Spinal cord (tissue), 4 donors: ENCODE data around the gene CDC42EP5. TPM values are rescaled to one million over a fixed set of nuclear protein-coding genes. Genes with fewer than 3 reads are reported as not detected.

Experiments used
- polyA plus RNA-seq, 2 donors: library from polyadenylated mRNA; unstranded; fragments of 120-200 nt; gene quantifications; one replicate each; pipeline ENCODE4 v1.2.1, GENCODE V29; 2013; ENCODE audit not compliant: insufficient read length in 2 of 2
- small RNA-seq: library from RNA; depleted of rRNA; stranded (forward); fragments of <200 nt; gene quantifications from one replicate; pipeline ENCODE3, GENCODE V24; 2014; ENCODE audit warnings: low replicate concordance
- total RNA-seq, 2 donors: library from RNA; depleted of rRNA in 1 of 2; stranded (reverse); fragments of 120-200 nt in 1 of 2; fragments of >200 nt in 1 of 2; gene quantifications; one replicate each; pipeline versions ENCODE4 v1.2.3 to v1.2.4, GENCODE V29; 2013 to 2014

Gene CDC42EP5
- total and polyA plus RNA-seq, 4 donors: 6.5 to 42.5 (median 17.5) TPM

Small RNAs within 50 kb of the gene (small RNA-seq; reads per million reads assigned to genes)
- gene AC245884.3: not detected

Other genes starting within 250 kb of the CDC42EP5 start
- under 1 TPM; 0.33 to 0.99 TPM for gene LILRA6, start 230.5 kb downstream of the CDC42EP5 start, total RNA-seq
- gene LILRA6, start 230.5 kb downstream of the CDC42EP5 start, polyA plus RNA-seq: under 1 TPM; 0.53 to 0.67 TPM
- gene LILRB5, start 216.0 kb downstream of the CDC42EP5 start, total RNA-seq: 1 to 10 TPM; 2.4 to 4.0 TPM
- gene LILRB5, start 216.0 kb downstream of the CDC42EP5 start, polyA plus RNA-seq: 1 to 10 TPM in 1 of 2 donors, under 1 TPM in 1; 0.84 to 2.5 TPM
- 1 to 10 TPM in 1 of 2 donors, under 1 TPM in 1; 0.61 to 1.6 TPM for gene LILRB2, start 192.2 kb downstream of the CDC42EP5 start, total RNA-seq
- under 1 TPM; 0.43 to 0.54 TPM for gene LILRB2, start 192.2 kb downstream of the CDC42EP5 start, polyA plus RNA-seq
- gene LILRA5, start 160.1 kb downstream of the CDC42EP5 start, total RNA-seq: 1 to 10 TPM in 1 of 2 donors, under 1 TPM in 1; 0.50 to 3.2 TPM
- gene LILRA5, start 160.1 kb downstream of the CDC42EP5 start, polyA plus RNA-seq: under 1 TPM in 1 of 2 donors, not detected in 1; 0.54 TPM
- gene LILRA4, start 134.1 kb downstream of the CDC42EP5 start, total RNA-seq: 1 to 10 TPM in 1 of 2 donors, under 1 TPM in 1; 0.50 to 1.4 TPM
- gene LILRA4, start 134.1 kb downstream of the CDC42EP5 start, polyA plus RNA-seq: 1 to 10 TPM in 1 of 2 donors, under 1 TPM in 1; 0.38 to 1.7 TPM
- 10 to 100 TPM in 1 of 2 donors, 1 to 10 TPM in 1; 9.4 to 12.3 TPM for gene LAIR1, start 108.4 kb downstream of the CDC42EP5 start, total RNA-seq
- gene LAIR1, start 108.4 kb downstream of the CDC42EP5 start, polyA plus RNA-seq: 1 to 10 TPM; 6.7 to 6.9 TPM
- gene TTYH1, start 57.8 kb downstream of the CDC42EP5 start, total RNA-seq: 100 to 1,000 TPM; 170 to 223 TPM
- 1,000 to 10,000 TPM in 1 of 2 donors, 100 to 1,000 TPM in 1; 857 to 1,011 TPM for gene TTYH1, start 57.8 kb downstream of the CDC42EP5 start, polyA plus RNA-seq
- 10 to 100 TPM; 25.3 to 52.0 TPM for gene LENG8, start 24.1 kb downstream of the CDC42EP5 start, total RNA-seq
- gene LENG8, start 24.1 kb downstream of the CDC42EP5 start, polyA plus RNA-seq: 100 to 1,000 TPM; 199 to 269 TPM
- gene LENG9, start 9.5 kb downstream of the CDC42EP5 start, total RNA-seq: 1 to 10 TPM; 1.2 to 3.2 TPM
- 1 to 10 TPM; 2.5 to 2.8 TPM for gene LENG9, start 9.5 kb downstream of the CDC42EP5 start, polyA plus RNA-seq
- not detected for gene LAIR2, start 29.5 kb upstream of the CDC42EP5 start, total RNA-seq
- not detected for gene LAIR2, start 29.5 kb upstream of the CDC42EP5 start, polyA plus RNA-seq
- gene LILRA2, start 100.5 kb upstream of the CDC42EP5 start, total RNA-seq: 1 to 10 TPM in 1 of 2 donors, under 1 TPM in 1; 0.99 to 1.3 TPM
- gene LILRA2, start 100.5 kb upstream of the CDC42EP5 start, polyA plus RNA-seq: 1 to 10 TPM; 1.5 to 1.8 TPM
- gene LILRA1, start 120.3 kb upstream of the CDC42EP5 start, total RNA-seq: under 1 TPM; 0.83 to 0.99 TPM
- 1 to 10 TPM in 1 of 2 donors, under 1 TPM in 1; 0.72 to 1.4 TPM for gene LILRA1, start 120.3 kb upstream of the CDC42EP5 start, polyA plus RNA-seq
- gene LILRB1, start 157.2 kb upstream of the CDC42EP5 start, total RNA-seq: 1 to 10 TPM in 1 of 2 donors, under 1 TPM in 1; 0.66 to 1.1 TPM
- gene LILRB1, start 157.2 kb upstream of the CDC42EP5 start, polyA plus RNA-seq: 1 to 10 TPM; 2.0 to 3.2 TPM
- gene LILRB4, start 189.7 kb upstream of the CDC42EP5 start, total RNA-seq: 1 to 10 TPM; 3.5 to 4.9 TPM
- gene LILRB4, start 189.7 kb upstream of the CDC42EP5 start, polyA plus RNA-seq: 10 to 100 TPM; 11.8 to 15.5 TPM